ENCODE data around the gene KCNIP1. TPM values are rescaled to one million over a fixed set of nuclear protein-coding genes. Genes with fewer than 3 reads are reported as not detected.

Gene KCNIP1
- total RNA-seq, 1 experiment from 2014 or later: not detected

GRCh38 chr5:170760113-170760512 lies 256.3 kb downstream of the KCNIP1 start:
- POLR2A ChIA-PET: no interaction called here
- Histone ChIP-seq H2AFZ (ENCODE audit: low read depth, low read length, poor library complexity, severe bottlenecking) (no peak overlapping the region), H3K9me3 (ENCODE audit: control insufficient read depth in 1 of 2, insufficient read depth in 1 of 2, low read depth in 1 of 2, low read length in 2 of 2) (no peaks in the 10 kb centered on the region), H3K36me3 (ENCODE audit: control insufficient read depth in 1 of 2, insufficient read depth in 2 of 2, low read length in 2 of 2) (no peaks in the 10 kb centered on the region), H3K79me2 (ENCODE audit: insufficient read depth, low read length) (no peaks in the 10 kb centered on the region), H3K27ac (ENCODE audit: low read depth, low read length) (no peak overlapping the region), H3K4me3 (replicated peaks in 1 of 2; ENCODE audit: low read depth in 1 of 2, low read length in 2 of 2) (no peak overlapping the region), H3K9me2 (ENCODE audit: insufficient read depth) (no peaks in the 10 kb centered on the region), H3K9ac (ENCODE audit: low read length) (no peak overlapping the region), H3K4me2 (ENCODE audit: low read length) (no peak overlapping the region), H3K27me3 (ENCODE audit: insufficient read depth, low read length) (0 out of 2 replicates have a peak, but pooled peaks cover 3% of the 10 kb centered on the region), H3K4me1 (ENCODE audit: control insufficient read depth in 1 of 2, insufficient read depth in 2 of 2, low read length in 2 of 2) (no peaks in the 10 kb centered on the region), H4K20me1 (ENCODE audit: insufficient read depth) (no peaks in the 10 kb centered on the region)
- RAD21 ChIA-PET (ENCODE audit: low non-redundant PET in 1 of 2, low total read pairs in 2 of 2, uncharacterized antibody in 2 of 2, unreplicated experiment in 2 of 2): no interaction called here
- ATAC-seq: no peak
- CTCF ChIA-PET: no interaction called here
- TF ChIP-seq POLR2AphosphoS5 (IDR thresholded peaks at IDR 0.05; ENCODE audit: low read depth, low read length): no peak
- no peak for TF ChIP-seq FOSL1 (IDR thresholded peaks at IDR 0.05; ENCODE audit: low read depth)
- no peak for TF ChIP-seq EZH2phosphoT487 (IDR thresholded peaks at IDR 0.05; ENCODE audit: borderline replicate concordance)
- no peak for TF ChIP-seq YY1 (IDR thresholded peaks at IDR 0.05; ENCODE audit: extremely low read depth, insufficient replicate concordance, low read depth, low read length)
- TF ChIP-seq CTCF (IDR thresholded peaks at IDR 0.05 in 2 of 3, conservative IDR thresholded peaks at IDR 0.05 in 1 of 3; ENCODE audit: borderline replicate concordance in 1 of 3, insufficient read depth in 1 of 3, low read depth in 2 of 3, low read length in 2 of 3): no peak
- TF ChIP-seq ZBTB33 (IDR thresholded peaks at IDR 0.05; ENCODE audit: extremely low read depth, insufficient replicate concordance, low read length): no peak
- no peak for TF ChIP-seq SP1 (IDR thresholded peaks at IDR 0.05; ENCODE audit: low read depth)
- TF ChIP-seq EZH2 (IDR thresholded peaks at IDR 0.05): no peak
- TF ChIP-seq POLR2A (IDR thresholded peaks at IDR 0.05; ENCODE audit: borderline replicate concordance, extremely low read depth, insufficient read depth, insufficient read length): no peak
- TF ChIP-seq SIN3A (IDR thresholded peaks at IDR 0.05; ENCODE audit: low read depth): no peak
- TF ChIP-seq ELF1 (IDR thresholded peaks at IDR 0.05; ENCODE audit: borderline replicate concordance, low read depth): no peak
- no peak for TF ChIP-seq CEBPB (IDR thresholded peaks at IDR 0.05; ENCODE audit: low read depth)
- no peak for TF ChIP-seq MAX (IDR thresholded peaks at IDR 0.05)
- no peak for TF ChIP-seq SRF (IDR thresholded peaks at IDR 0.05; ENCODE audit: low read depth)
- no peak for TF ChIP-seq REST (IDR thresholded peaks at IDR 0.05; ENCODE audit: low read depth)
- TF ChIP-seq RAD21 (IDR thresholded peaks at IDR 0.05; ENCODE audit: low read depth): no peak
- DNase-seq (ENCODE audit: low read depth, low spot score): no peak
- intact Hi-C loops (cut with micrococcal nuclease): no loop called here
- no TSS peak for BruUV-seq (replicated peaks)
